Hair follicle dermal papilla cell (primary cell): ENCODE results near the gene ANKRD13A. TPM values are rescaled to one million over a fixed set of nuclear protein-coding genes. Genes with fewer than 3 reads are reported as not detected.

Source experiments
- small RNA-seq: library from RNA; depleted of rRNA; stranded (forward); fragments of <200 nt; gene quantifications from one replicate; pipeline ENCODE3, GENCODE V24; 2012
- total RNA-seq: library from RNA; depleted of rRNA; stranded (reverse); fragments of >200 nt; gene quantifications from 2 replicates; pipeline ENCODE4 v1.2.3, GENCODE V29; 2012

Gene ANKRD13A
- total RNA-seq: 228 and 276 TPM in 2 replicates

DNA sequence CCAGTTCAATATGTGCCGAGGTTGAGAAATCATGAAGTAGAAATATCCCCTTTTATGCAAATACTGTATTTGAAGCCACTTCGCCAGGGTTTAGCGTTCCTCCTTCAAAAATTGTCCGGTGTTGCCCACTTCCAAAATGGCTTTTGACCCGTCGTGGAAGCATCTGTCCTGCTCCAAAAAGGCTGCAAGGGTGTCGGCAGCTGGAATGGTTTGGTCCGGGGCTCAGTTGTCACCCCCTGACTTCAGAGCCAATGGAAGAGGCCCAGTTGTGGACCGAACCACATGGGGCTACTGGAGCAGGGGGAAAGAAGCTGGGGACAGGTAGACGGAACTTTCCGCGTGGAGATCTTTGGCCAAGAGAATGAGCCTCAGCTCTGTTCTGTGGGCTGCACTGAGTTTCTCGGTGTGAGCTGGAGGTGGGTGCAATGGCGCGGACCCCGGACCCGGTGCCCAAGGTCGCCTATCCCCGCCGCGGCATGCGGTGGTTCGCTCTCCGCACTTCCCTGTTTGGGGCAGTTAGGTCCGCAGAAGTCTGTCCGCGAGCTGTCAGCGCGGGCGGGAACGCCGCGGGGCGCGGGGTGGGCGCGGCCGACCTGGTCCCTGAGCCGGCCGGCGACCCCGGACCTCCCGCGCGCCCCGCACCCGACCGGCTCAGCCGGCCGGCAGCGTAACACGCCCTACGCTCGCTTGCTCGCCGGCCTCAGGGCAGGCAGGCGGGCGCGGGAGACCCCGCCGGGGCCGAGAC, at the start of gene ANKRD13A:
Gene ANKRD13A, plus strand, starts transcription at position 527 of the 745 bp plus-strand sequence. CDS start 259 bp downstream, outside the sequence.

DNA sequence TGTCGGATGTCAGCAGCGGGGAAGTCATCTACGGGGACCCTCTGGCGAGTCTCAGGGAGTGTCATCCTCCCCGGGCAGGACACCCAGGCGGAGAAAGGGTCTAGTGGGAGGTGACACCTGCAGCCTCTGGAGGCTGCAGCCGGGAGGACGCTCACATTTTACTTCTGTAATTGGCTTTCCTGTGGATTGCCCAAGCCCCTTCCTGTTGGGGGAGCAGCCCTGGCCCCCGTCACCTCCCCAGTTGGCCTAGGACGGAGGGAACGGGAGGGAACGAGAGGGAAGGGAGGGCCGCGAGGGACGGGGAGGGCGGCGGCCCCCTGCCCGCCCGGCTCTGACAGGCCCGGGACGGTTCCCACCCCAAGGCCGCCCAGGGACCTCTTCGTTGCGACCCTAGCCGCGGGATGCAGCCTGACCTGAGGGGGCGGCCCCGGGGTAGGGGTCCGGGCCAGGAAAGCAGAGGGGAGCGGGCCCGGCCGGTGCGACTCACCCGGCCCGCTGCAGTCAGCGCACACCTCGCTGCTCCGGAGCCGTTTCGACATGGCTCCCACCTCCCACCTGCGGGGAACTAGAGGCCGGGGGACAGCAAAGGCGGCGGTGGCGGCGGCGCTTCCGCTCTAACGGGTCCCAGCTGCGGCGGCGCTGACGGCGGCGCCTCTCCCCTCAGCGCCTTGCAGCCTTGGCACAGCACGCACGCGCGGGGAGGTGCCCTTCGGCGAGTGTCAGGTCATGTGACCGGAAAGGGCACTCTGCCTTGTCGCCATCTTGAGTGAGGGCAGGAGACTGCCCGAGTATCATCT, 3.3 kb upstream of the ANKRD13A start, which contains the start of gene GIT2:
Gene GIT2, minus strand, starts transcription at position 683 of the 797 bp plus-strand sequence. Its CDS starts 144 bp downstream, at position 539.

DNA sequence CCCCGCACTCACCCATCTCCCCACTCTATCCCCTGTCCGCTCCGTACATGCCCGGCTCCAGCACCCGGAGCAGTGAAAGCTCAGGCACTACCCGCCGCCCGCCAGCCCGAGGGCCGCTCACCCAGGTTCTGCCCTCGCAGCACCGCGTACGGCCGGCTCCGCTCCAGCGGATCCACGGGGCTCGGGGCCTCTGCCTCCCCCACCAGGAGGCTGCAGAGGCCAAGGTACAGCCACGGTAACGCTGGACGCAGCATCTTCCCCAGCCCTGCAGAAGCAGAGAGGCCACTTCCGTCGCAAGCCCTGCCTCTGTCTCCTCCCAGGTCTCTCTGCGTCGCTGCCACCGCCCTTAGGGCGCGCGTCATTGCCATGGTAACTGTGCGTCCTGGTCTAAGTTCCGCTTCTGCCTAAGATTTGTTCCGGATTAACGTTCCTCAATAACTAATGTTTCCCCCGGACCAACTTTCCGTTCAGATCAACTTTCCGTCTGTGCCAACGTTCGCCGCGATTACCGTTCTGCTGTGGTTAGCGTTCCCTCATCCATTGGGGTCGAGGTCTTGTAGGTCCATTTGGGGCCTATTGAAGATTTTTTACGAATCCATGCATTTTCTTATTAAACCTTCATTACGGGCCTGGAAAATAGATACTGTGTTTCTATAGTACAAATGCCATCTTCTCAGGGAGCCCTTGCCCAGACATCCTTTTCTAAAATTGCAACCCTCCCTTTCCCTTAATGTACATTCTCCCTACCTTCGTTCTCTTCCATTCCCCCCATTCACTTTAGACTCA, 49.2 kb downstream of the ANKRD13A start, which contains the start of gene C12orf76:
Gene C12orf76, minus strand, starts transcription at position 281 of the 786 bp plus-strand sequence. Its CDS starts 27 bp downstream, at position 254.

Small RNA genes within 50 kb of the gene (small RNA-seq; reads per million reads assigned to genes)
- not detected for gene AC007546.2

Other genes starting within 250 kb of the ANKRD13A start
- 1.5 and 1.8 TPM in 2 replicates for gene TRPV4, start 166.0 kb upstream of the ANKRD13A start, total RNA-seq
- 47.2 and 56.3 TPM in 2 replicates for gene GLTP, start 118.9 kb upstream of the ANKRD13A start, total RNA-seq
- gene TCHP, start 99.2 kb upstream of the ANKRD13A start, total RNA-seq: 8.3 and 8.9 TPM in 2 replicates
- gene GIT2, start 3.1 kb upstream of the ANKRD13A start, total RNA-seq: 48.2 and 52.3 TPM in 2 replicates
- 3.0 and 5.5 TPM in 2 replicates for gene C12orf76, start 49.1 kb downstream of the ANKRD13A start, total RNA-seq
- 19.8 and 24.8 TPM in 2 replicates for gene IFT81, start 124.9 kb downstream of the ANKRD13A start, total RNA-seq